Measurements from ENCODE around the gene TC2N.

GRCh38 chr14:91831337-91831736 lies 36.0 kb downstream of the TC2N start:
- TF ChIP-seq ZFP3 (CRISPR knock-in tag; IDR thresholded peaks at IDR 0.05), result no peak
- TF ChIP-seq ESRRG (CRISPR knock-in tag; IDR thresholded peaks at IDR 0.05), result no peak
- TF ChIP-seq PATZ1 (CRISPR knock-in tag; IDR thresholded peaks at IDR 0.05; ENCODE audit: borderline replicate concordance), result no peak
- no peak for TF ChIP-seq ARNTL (CRISPR knock-in tag; IDR thresholded peaks at IDR 0.05; ENCODE audit: borderline replicate concordance, low read depth)
- TF ChIP-seq ZC3H10 (CRISPR knock-in tag; IDR thresholded peaks at IDR 0.05), result no peak
- no peak for TF ChIP-seq POU6F1 (CRISPR knock-in tag; IDR thresholded peaks at IDR 0.05; ENCODE audit: borderline replicate concordance, low read depth)

Data from SK-N-SH treated with all-trans-retinoic acid at 6 μM for 48 hours (cell line).